Neural cell (in vitro differentiated cells): ENCODE results near the gene HLA-DPA1. TPM values are rescaled to one million over a fixed set of nuclear protein-coding genes. Genes with fewer than 3 reads are reported as not detected.

Experiments
- H2AFZ ChIP-seq: fragments of 200-600, 300-800 bp; sonication (generic), shearing (Covaris generic); 2 replicates; pipeline ENCODE4 v1.6.0; 2014; ENCODE audit warnings: low read depth, mild to moderate bottlenecking, antibody characterized with exemption, low read length, moderate library complexity
- H3F3A ChIP-seq: fragments of 200-600 bp; shearing (Covaris generic); 2 replicates; pipeline ENCODE4 v1.6.1; 2016; ENCODE audit warnings: mild to moderate bottlenecking, moderate library complexity, mixed read lengths, antibody characterized with exemption, low read length; ENCODE audit not compliant: insufficient read depth, poor library complexity, severe bottlenecking
- H3K27ac ChIP-seq: fragments of 200-600, 300-800 bp; sonication (generic), shearing (Covaris generic); 2 replicates; pipeline ENCODE4 v1.5.1; 2014; ENCODE audit warnings: mild to moderate bottlenecking, low read length, moderate library complexity
- H3K27me3 ChIP-seq: fragments of 300-800, 200-600 bp; sonication (generic), shearing (Covaris generic); 2 replicates; pipeline ENCODE4 v1.6.0; 2014; ENCODE audit warnings: mild to moderate bottlenecking, low read depth, low read length, moderate library complexity; ENCODE audit not compliant: insufficient read depth
- H3K36me3 ChIP-seq: fragments of 300-800, 200-600 bp; sonication (generic), shearing (Covaris generic); 2 replicates; pipeline ENCODE4 v1.5.1; 2014; ENCODE audit warnings: mild to moderate bottlenecking, antibody characterized with exemption, low read length, moderate library complexity; ENCODE audit not compliant: insufficient read depth
- H3K4me2 ChIP-seq: fragments of 300-800, 200-600 bp; sonication (generic), shearing (Covaris generic); 2 replicates; pipeline ENCODE4 v1.6.0; 2014; ENCODE audit warnings: mild to moderate bottlenecking, low read length
- H3K4me3 ChIP-seq: fragments of 300-800, 200-600 bp; sonication (generic), shearing (Covaris generic); 2 replicates; pipeline ENCODE4 v1.5.1; 2014; ENCODE audit warnings: mild to moderate bottlenecking, low read length, moderate library complexity
- H3K79me2 ChIP-seq: fragments of 200-600 bp; shearing (Covaris generic); replicated peaks from 2 replicates; pipeline ENCODE4 v1.6.0; 2014; ENCODE audit warnings: mild to moderate bottlenecking, low read length, moderate library complexity; ENCODE audit not compliant: insufficient read depth
- H3K9ac ChIP-seq: fragments of 300-800, 200-600 bp; sonication (generic), shearing (Covaris generic); 2 replicates; pipeline ENCODE4 v1.6.1; 2016; ENCODE audit warnings: mild to moderate bottlenecking, low read length, mixed read lengths
- H3K9me2 ChIP-seq: fragments of 200-600 bp; shearing (Covaris generic); 2 replicates; pipeline ENCODE4 v1.6.1; 2016; ENCODE audit warnings: mild to moderate bottlenecking, low read length, mixed read lengths; ENCODE audit not compliant: insufficient read depth
- H3K9me3 ChIP-seq: fragments of 200-600, 300-800 bp; sonication (generic), shearing (Covaris generic); 2 replicates; pipeline ENCODE4 v1.6.1; 2016; ENCODE audit warnings: mild to moderate bottlenecking, mixed run types, low read length, moderate library complexity, mixed read lengths
- H4K20me1 ChIP-seq: fragments of 200-600 bp; shearing (Covaris generic); 2 replicates; pipeline ENCODE4 v1.6.1; 2016; ENCODE audit warnings: mild to moderate bottlenecking, mixed run types; ENCODE audit not compliant: insufficient read depth
- EP300 ChIP-seq: fragments of 450-650 bp; conservative IDR thresholded peaks from 2 replicates; pipeline ENCODE4 v1.6.1; 2014; ENCODE audit warnings: antibody characterized with exemption, mild to moderate bottlenecking, moderate library complexity; ENCODE audit not compliant: poor library complexity, severe bottlenecking
- EZH2 ChIP-seq: fragments of 200-600, 300-800 bp; shearing (Covaris generic), sonication (generic); IDR thresholded peaks from 2 replicates; pipeline ENCODE4 v1.6.1; 2014; ENCODE audit warnings: antibody characterized with exemption, low read length, borderline replicate concordance, mild to moderate bottlenecking; ENCODE audit not compliant: insufficient read depth, poor library complexity, severe bottlenecking
- MXI1 ChIP-seq: fragments of 450-650 bp; conservative IDR thresholded peaks from 2 replicates; pipeline ENCODE4 v1.6.1; 2014; ENCODE audit warnings: antibody characterized with exemption, mild to moderate bottlenecking; ENCODE audit not compliant: poor library complexity, severe bottlenecking
- POLR2AphosphoS5 ChIP-seq: IDR thresholded peaks from 2 replicates; pipeline ENCODE4 v1.6.1; 2012
- RAD21 ChIP-seq: fragments of 450-650 bp; conservative IDR thresholded peaks from 2 replicates; pipeline ENCODE4 v1.6.1; 2014; ENCODE audit warnings: antibody characterized with exemption, mild to moderate bottlenecking, moderate library complexity
- SMC3 ChIP-seq: fragments of 450-650 bp; conservative IDR thresholded peaks from 2 replicates; pipeline ENCODE4 v1.6.1; 2014; ENCODE audit warnings: antibody characterized with exemption, mild to moderate bottlenecking, moderate library complexity; ENCODE audit not compliant: poor library complexity
- TAF1 ChIP-seq: IDR thresholded peaks from 2 replicates; pipeline ENCODE4 v1.6.1; 2012; ENCODE audit warnings: low read depth
- polyA plus RNA-seq: library from polyadenylated mRNA; depleted of rRNA; stranded (reverse); fragments of >200 nt; gene quantifications from 2 replicates; pipeline ENCODE4 v1.2.3, GENCODE V29; 2014
- TF ChIP-seq, protein P1 (sequence below): IDR thresholded peaks from 2 replicates; pipeline ENCODE4 v1.6.1; 2012; ENCODE audit warnings: borderline replicate concordance
- TF ChIP-seq, protein P2 (sequence below): fragments of 450-650 bp; IDR thresholded peaks from 2 replicates; pipeline ENCODE4 v1.5.1; 2014; ENCODE audit warnings: antibody characterized with exemption, mild to moderate bottlenecking, moderate library complexity; ENCODE audit not compliant: poor library complexity, severe bottlenecking

HLA-DPA1 gene
- polyA plus RNA-seq, 1 donor from 2014 or later = not detected

DNA sequence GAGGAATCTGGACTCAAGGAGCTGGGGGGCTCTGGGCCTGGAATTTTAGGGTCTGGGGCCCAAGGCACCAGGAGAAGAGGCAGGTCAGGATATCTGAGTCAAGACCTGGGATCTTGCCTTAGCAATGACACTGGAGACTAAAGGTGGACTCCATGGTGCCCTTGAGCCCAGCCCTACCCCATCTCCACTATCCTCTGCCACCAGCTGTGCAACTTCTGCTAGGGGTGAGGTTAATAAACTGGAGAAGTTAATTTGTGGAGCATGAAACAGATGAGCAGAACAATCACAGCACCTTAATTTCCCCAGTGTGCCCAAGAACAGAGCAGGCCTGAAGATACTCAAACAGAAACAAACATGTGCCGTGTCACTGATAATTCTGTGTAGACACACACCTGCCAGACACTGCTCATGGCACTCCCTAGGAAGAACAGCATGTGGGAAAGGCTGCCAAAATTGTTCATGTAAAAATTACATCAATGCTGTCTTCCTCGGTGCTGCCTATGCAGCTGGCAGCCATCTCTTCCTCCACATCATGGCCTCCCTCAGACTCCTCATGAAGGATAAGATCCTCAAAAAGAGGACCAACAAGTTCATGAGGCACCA lies 5.6 kb upstream of the HLA-DPA1 start:
- no peaks in the 10 kb centered on the region for H3K9me2 ChIP-seq
- no peaks in the 10 kb centered on the region for H4K20me1 ChIP-seq
- no peak for TF ChIP-seq EP300
- TF ChIP-seq, protein P1, sequence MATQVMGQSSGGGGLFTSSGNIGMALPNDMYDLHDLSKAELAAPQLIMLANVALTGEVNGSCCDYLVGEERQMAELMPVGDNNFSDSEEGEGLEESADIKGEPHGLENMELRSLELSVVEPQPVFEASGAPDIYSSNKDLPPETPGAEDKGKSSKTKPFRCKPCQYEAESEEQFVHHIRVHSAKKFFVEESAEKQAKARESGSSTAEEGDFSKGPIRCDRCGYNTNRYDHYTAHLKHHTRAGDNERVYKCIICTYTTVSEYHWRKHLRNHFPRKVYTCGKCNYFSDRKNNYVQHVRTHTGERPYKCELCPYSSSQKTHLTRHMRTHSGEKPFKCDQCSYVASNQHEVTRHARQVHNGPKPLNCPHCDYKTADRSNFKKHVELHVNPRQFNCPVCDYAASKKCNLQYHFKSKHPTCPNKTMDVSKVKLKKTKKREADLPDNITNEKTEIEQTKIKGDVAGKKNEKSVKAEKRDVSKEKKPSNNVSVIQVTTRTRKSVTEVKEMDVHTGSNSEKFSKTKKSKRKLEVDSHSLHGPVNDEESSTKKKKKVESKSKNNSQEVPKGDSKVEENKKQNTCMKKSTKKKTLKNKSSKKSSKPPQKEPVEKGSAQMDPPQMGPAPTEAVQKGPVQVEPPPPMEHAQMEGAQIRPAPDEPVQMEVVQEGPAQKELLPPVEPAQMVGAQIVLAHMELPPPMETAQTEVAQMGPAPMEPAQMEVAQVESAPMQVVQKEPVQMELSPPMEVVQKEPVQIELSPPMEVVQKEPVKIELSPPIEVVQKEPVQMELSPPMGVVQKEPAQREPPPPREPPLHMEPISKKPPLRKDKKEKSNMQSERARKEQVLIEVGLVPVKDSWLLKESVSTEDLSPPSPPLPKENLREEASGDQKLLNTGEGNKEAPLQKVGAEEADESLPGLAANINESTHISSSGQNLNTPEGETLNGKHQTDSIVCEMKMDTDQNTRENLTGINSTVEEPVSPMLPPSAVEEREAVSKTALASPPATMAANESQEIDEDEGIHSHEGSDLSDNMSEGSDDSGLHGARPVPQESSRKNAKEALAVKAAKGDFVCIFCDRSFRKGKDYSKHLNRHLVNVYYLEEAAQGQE = no peak
- H3K9me3 ChIP-seq = no peaks in the 10 kb centered on the region
- no peak overlapping the region for H3K9ac ChIP-seq
- H2AFZ ChIP-seq = no peak overlapping the region
- no peaks in the 10 kb centered on the region for H3K79me2 ChIP-seq
- no peak overlapping the region for H3K4me2 ChIP-seq
- H3K36me3 ChIP-seq = no peaks in the 10 kb centered on the region
- no peaks in the 10 kb centered on the region for H3F3A ChIP-seq
- H3K27me3 ChIP-seq = no peaks in the 10 kb centered on the region
- no peak overlapping the region for H3K4me3 ChIP-seq
- H3K27ac ChIP-seq = no peak overlapping the region

DNA sequence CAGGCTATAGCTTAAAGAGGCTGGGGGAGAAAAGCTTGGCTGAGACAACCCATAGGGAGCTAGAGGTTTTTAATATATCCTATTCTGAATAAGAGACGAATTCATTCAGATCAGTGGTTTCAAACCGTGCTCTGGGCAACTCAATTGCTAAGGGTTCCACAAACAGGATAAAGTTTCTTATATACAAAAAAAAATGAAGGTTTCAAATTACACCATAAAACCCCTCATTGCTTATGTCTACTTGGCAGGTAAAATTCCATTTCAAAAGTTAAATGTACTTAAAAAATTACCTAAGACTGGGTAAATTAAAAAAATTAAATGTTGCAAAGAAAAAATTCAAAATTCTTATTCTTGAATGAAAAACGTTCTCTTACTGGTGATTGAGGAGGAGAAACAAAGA lies 5.0 kb upstream of the HLA-DPA1 start:
- Histone ChIP-seq H3K4me3 (no peak overlapping the region), H3K9me2 (no peaks in the 10 kb centered on the region)

More for the DNA sequence above, 5.0 kb upstream of the HLA-DPA1 start:
- TF ChIP-seq EP300 = no peak
- no peak for TF ChIP-seq POLR2AphosphoS5
- TF ChIP-seq SMC3 = no peak
- TF ChIP-seq RAD21 = no peak
- TF ChIP-seq MXI1 = no peak
- TF ChIP-seq, protein P1 = no peak
- TF ChIP-seq TAF1 = no peak
- TF ChIP-seq EZH2 = no peak
- TF ChIP-seq, protein P2, sequence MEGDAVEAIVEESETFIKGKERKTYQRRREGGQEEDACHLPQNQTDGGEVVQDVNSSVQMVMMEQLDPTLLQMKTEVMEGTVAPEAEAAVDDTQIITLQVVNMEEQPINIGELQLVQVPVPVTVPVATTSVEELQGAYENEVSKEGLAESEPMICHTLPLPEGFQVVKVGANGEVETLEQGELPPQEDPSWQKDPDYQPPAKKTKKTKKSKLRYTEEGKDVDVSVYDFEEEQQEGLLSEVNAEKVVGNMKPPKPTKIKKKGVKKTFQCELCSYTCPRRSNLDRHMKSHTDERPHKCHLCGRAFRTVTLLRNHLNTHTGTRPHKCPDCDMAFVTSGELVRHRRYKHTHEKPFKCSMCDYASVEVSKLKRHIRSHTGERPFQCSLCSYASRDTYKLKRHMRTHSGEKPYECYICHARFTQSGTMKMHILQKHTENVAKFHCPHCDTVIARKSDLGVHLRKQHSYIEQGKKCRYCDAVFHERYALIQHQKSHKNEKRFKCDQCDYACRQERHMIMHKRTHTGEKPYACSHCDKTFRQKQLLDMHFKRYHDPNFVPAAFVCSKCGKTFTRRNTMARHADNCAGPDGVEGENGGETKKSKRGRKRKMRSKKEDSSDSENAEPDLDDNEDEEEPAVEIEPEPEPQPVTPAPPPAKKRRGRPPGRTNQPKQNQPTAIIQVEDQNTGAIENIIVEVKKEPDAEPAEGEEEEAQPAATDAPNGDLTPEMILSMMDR = no peak
- H2AFZ ChIP-seq = no peak overlapping the region
- no peaks in the 10 kb centered on the region for H3K9me3 ChIP-seq
- no peak overlapping the region for H3K4me2 ChIP-seq
- no peaks in the 10 kb centered on the region for H4K20me1 ChIP-seq
- H3F3A ChIP-seq = no peaks in the 10 kb centered on the region
- no peak overlapping the region for H3K9ac ChIP-seq
- H3K36me3 ChIP-seq = no peaks in the 10 kb centered on the region
- H3K27me3 ChIP-seq = no peaks in the 10 kb centered on the region
- H3K79me2 ChIP-seq = no peaks in the 10 kb centered on the region
- H3K27ac ChIP-seq = no peak overlapping the region
